ENCODE data around the gene C19orf12.

The C19orf12 gene

DNA sequence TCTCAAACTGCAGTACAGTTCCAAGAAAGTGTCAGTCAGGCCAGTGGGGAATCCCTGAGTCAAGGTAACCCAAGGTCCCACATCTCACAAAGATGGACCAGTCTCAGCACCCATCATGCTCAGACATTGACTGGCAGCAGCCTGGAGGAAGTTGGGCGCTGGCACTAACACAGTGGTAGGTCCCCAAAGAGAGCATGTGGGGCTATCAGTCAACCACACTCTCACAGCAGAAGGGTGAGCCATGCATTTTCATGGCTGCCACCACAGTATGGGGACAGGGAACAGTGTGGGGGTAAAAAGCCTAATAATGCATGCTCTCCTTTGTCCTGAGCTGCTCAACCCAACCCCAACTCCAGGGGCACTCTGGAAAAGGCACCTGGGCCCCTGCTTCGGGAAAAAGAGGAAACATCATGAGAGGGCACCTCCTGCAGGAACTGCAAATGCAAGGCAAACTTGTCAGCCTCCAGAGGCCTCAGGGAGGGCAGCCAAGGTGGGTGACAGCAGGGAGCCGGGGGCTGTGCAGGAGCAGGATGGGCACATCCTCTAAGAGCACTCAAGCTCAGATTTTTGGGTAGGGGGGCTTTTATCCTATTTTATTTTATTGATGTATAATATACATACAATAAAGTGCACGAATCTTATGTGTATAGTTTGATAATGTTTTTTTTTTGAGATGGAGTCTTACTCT is 59.3 kb downstream of the C19orf12 start:
- TF ChIP-seq ZBTB7A (IDR thresholded peaks at IDR 0.05; ENCODE audit: low read depth) (no peak), CEBPB (IDR thresholded peaks at IDR 0.05) (no peak)

GRCh38 chr19:29653398-29653797 is 61.7 kb downstream of the C19orf12 start:
- TF ChIP-seq, protein P1, sequence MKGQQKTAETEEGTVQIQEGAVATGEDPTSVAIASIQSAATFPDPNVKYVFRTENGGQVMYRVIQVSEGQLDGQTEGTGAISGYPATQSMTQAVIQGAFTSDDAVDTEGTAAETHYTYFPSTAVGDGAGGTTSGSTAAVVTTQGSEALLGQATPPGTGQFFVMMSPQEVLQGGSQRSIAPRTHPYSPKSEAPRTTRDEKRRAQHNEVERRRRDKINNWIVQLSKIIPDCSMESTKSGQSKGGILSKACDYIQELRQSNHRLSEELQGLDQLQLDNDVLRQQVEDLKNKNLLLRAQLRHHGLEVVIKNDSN (IDR thresholded peaks at IDR 0.05): no peak
- TF ChIP-seq NFIC (IDR thresholded peaks at IDR 0.05): no peak
- TF ChIP-seq, protein P2, sequence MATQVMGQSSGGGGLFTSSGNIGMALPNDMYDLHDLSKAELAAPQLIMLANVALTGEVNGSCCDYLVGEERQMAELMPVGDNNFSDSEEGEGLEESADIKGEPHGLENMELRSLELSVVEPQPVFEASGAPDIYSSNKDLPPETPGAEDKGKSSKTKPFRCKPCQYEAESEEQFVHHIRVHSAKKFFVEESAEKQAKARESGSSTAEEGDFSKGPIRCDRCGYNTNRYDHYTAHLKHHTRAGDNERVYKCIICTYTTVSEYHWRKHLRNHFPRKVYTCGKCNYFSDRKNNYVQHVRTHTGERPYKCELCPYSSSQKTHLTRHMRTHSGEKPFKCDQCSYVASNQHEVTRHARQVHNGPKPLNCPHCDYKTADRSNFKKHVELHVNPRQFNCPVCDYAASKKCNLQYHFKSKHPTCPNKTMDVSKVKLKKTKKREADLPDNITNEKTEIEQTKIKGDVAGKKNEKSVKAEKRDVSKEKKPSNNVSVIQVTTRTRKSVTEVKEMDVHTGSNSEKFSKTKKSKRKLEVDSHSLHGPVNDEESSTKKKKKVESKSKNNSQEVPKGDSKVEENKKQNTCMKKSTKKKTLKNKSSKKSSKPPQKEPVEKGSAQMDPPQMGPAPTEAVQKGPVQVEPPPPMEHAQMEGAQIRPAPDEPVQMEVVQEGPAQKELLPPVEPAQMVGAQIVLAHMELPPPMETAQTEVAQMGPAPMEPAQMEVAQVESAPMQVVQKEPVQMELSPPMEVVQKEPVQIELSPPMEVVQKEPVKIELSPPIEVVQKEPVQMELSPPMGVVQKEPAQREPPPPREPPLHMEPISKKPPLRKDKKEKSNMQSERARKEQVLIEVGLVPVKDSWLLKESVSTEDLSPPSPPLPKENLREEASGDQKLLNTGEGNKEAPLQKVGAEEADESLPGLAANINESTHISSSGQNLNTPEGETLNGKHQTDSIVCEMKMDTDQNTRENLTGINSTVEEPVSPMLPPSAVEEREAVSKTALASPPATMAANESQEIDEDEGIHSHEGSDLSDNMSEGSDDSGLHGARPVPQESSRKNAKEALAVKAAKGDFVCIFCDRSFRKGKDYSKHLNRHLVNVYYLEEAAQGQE (IDR thresholded peaks at IDR 0.05; ENCODE audit: low read depth): no peak
- TF ChIP-seq, protein P3, sequence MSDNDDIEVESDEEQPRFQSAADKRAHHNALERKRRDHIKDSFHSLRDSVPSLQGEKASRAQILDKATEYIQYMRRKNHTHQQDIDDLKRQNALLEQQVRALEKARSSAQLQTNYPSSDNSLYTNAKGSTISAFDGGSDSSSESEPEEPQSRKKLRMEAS (IDR thresholded peaks at IDR 0.05): no peak
- no peak for TF ChIP-seq CREB1 (IDR thresholded peaks at IDR 0.05; ENCODE audit: low read depth)
- no peak for TF ChIP-seq ZBTB7A (IDR thresholded peaks at IDR 0.05; ENCODE audit: low read depth)
- no peak for TF ChIP-seq TEAD4 (IDR thresholded peaks at IDR 0.05)
- no peak for TF ChIP-seq YY1 (IDR thresholded peaks at IDR 0.05; ENCODE audit: low read depth)
- no peak for TF ChIP-seq FOXM1 (IDR thresholded peaks at IDR 0.05; ENCODE audit: borderline replicate concordance, low read depth)
- no peak for TF ChIP-seq EP300 (IDR thresholded peaks at IDR 0.05; ENCODE audit: borderline replicate concordance)
- TF ChIP-seq EGR1 (IDR thresholded peaks at IDR 0.05): no peak
- no peak for TF ChIP-seq TAF1 (IDR thresholded peaks at IDR 0.05; ENCODE audit: low read depth)
- TF ChIP-seq CEBPB (IDR thresholded peaks at IDR 0.05): no peak

DNA sequence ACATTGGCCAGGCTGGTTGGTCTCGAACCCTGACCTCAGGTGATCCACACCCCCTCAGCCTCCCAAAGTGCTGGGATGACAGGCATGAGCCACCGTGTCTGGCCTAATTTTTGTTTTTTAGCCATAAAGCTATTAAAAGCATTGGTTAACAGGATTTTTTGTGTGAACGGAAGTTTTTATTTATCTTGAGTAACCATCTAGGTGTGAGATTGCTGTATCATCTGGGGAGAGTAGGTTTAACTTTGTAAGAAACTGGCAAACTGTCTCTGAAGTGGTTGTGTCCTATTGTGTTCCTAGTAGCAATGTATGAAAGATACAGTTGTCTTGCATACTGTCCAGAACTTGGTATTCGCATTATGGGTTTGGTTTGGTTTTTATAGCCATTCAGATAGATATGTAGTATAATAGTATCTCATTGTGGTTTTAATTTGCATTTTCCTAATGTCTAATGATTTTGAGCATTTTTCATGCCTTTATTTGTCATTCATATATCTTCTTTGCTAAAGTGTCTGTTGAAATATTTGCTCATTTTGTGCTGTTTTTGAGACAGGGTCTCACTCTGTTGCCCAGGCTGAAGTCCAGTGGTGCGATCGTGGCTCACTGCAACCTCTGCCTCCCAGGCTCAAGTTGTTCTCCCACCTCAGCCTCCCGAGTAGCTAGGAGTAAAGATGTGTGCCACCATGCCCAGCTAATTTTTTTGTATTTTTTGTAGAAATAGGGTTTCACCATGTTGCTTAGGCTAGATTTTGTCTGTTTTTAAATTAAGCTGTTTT is 63.3 kb downstream of the C19orf12 start:
- no peak for TF ChIP-seq CREB1 (IDR thresholded peaks at IDR 0.05; ENCODE audit: low read depth)
- TF ChIP-seq FOXM1 (IDR thresholded peaks at IDR 0.05; ENCODE audit: borderline replicate concordance, low read depth): no peak
- TF ChIP-seq CEBPB (IDR thresholded peaks at IDR 0.05): no peak
- TF ChIP-seq, protein P3 (IDR thresholded peaks at IDR 0.05): no peak
- TF ChIP-seq EGR1 (IDR thresholded peaks at IDR 0.05): no peak
- no peak for TF ChIP-seq YY1 (IDR thresholded peaks at IDR 0.05; ENCODE audit: low read depth)
- TF ChIP-seq, protein P1 (IDR thresholded peaks at IDR 0.05): no peak
- no peak for TF ChIP-seq EP300 (IDR thresholded peaks at IDR 0.05; ENCODE audit: borderline replicate concordance)
- TF ChIP-seq TEAD4 (IDR thresholded peaks at IDR 0.05): no peak
- no peak for TF ChIP-seq ZBTB7A (IDR thresholded peaks at IDR 0.05; ENCODE audit: low read depth)
- TF ChIP-seq TAF1 (IDR thresholded peaks at IDR 0.05; ENCODE audit: low read depth): no peak
- TF ChIP-seq, protein P2 (IDR thresholded peaks at IDR 0.05; ENCODE audit: low read depth): no peak
- TF ChIP-seq NFIC (IDR thresholded peaks at IDR 0.05): no peak
- TF ChIP-seq RAD21 (IDR thresholded peaks at IDR 0.05; ENCODE audit: low read depth): no peak
- TF ChIP-seq TCF12 (IDR thresholded peaks at IDR 0.05; ENCODE audit: low read depth): no peak

DNA sequence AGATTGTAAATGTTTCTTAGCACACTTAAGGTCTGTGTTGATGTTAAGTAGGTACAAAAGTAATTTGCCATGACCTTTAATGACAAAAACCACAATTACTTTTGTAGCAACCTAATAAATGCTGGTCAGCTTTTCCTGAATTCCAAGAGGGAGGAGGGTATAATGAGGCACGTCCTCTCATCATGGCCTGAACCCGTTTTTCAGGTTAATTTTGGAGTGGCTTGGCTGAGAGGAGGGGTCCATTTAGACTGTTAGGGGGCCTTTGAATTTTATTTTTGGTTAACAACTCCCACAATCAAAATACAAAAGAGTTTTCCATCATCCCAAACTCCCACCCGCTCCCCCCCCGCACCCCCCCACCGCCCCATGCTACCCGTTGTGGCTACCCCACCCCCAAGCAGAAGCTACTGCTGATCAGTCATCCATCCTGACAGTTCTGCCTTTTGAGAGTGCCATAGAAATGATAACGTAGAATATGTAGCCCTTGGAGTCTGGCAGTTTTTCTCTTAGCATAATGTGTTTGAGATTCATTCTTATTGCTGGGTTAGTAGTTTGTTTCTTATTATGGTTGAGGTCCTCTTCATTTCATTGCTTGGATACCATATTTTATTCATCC is 64.2 kb downstream of the C19orf12 start:
- TF ChIP-seq CREB1 (IDR thresholded peaks at IDR 0.05; ENCODE audit: low read depth) (no peak), TAF1 (IDR thresholded peaks at IDR 0.05; ENCODE audit: low read depth) (no peak), CEBPB (IDR thresholded peaks at IDR 0.05) (no peak), ZBTB7A (IDR thresholded peaks at IDR 0.05; ENCODE audit: low read depth) (no peak), EP300 (IDR thresholded peaks at IDR 0.05; ENCODE audit: borderline replicate concordance) (no peak), YY1 (IDR thresholded peaks at IDR 0.05; ENCODE audit: low read depth) (no peak), TCF12 (IDR thresholded peaks at IDR 0.05; ENCODE audit: low read depth) (no peak), NFIC (IDR thresholded peaks at IDR 0.05) (no peak), FOXM1 (IDR thresholded peaks at IDR 0.05; ENCODE audit: borderline replicate concordance, low read depth) (no peak), RAD21 (IDR thresholded peaks at IDR 0.05; ENCODE audit: low read depth) (no peak), EGR1 (IDR thresholded peaks at IDR 0.05) (no peak), TEAD4 (IDR thresholded peaks at IDR 0.05) (no peak)
- TF ChIP-seq, protein P3 (IDR thresholded peaks at IDR 0.05): no peak
- TF ChIP-seq, protein P2 (IDR thresholded peaks at IDR 0.05; ENCODE audit: low read depth): no peak
- TF ChIP-seq, protein P1 (IDR thresholded peaks at IDR 0.05): no peak

Measured in Ishikawa (cell line).